DMS79 treated with DMSO at 0.1 percent for 48 hours (cell line): ENCODE data around the gene CARMIL3.
"Not testable (repeated sequence)": the region's sequence is repeated elsewhere in the genome, so short reads cannot be mapped to it uniquely, and the experiment has no call there.

Source experiments
- DNase-seq: peaks from one replicate; lab custom pipeline; 2025; lab: John Stamatoyannopoulos, UW

Gene CARMIL3

GRCh38 chr14:24051789-24052655 lies at the start of gene CARMIL3:
Gene CARMIL3 (plus strand): TSS chr14:24052009. CDS start chr14:24052154, 145 bp downstream.
- peak; percentile 63 for DNase-seq

GRCh38 chr14:24006471-24006816 lies 45.4 kb upstream of the CARMIL3 start:
- DNase-seq: peak; percentile 58

GRCh38 chr14:24006817-24007652 lies 44.8 kb upstream of the CARMIL3 start:
- peak; percentile 58 for DNase-seq

GRCh38 chr14:24011051-24011450 lies 40.8 kb upstream of the CARMIL3 start:
- DNase-seq: no peak

- DNase-seq: not testable (repeated sequence)
Measured at GRCh38 chr14:24012726-24013273, 39.0 kb upstream of the CARMIL3 start.

- DNase-seq: peak; percentile 76
Measured at GRCh38 chr14:24013654-24014514, 37.9 kb upstream of the CARMIL3 start.

- not testable (repeated sequence) for DNase-seq
Measured at GRCh38 chr14:24015745-24016144, 36.1 kb upstream of the CARMIL3 start.

- DNase-seq: not testable (repeated sequence)
Measured at GRCh38 chr14:24018978-24019377, 32.8 kb upstream of the CARMIL3 start.

- DNase-seq: not testable (repeated sequence)
Measured at GRCh38 chr14:24019944-24020343, 31.9 kb upstream of the CARMIL3 start.

GRCh38 chr14:24020520-24020919 lies 31.3 kb upstream of the CARMIL3 start:
- not testable (repeated sequence) for DNase-seq

- not testable (repeated sequence) for DNase-seq
Measured at GRCh38 chr14:24024939-24025418, 26.8 kb upstream of the CARMIL3 start.

GRCh38 chr14:24029687-24030086 lies 22.1 kb upstream of the CARMIL3 start:
- not testable (repeated sequence) for DNase-seq

- DNase-seq: not testable (repeated sequence)
Measured at GRCh38 chr14:24031331-24031730, 20.5 kb upstream of the CARMIL3 start.

- no peak for DNase-seq
Measured at GRCh38 chr14:24032727-24033418, 18.9 kb upstream of the CARMIL3 start.

GRCh38 chr14:24035769-24036168 lies 16.0 kb upstream of the CARMIL3 start:
- DNase-seq: peak; percentile 31

- peak; percentile 86 for DNase-seq
Measured at GRCh38 chr14:24036169-24036962, 15.4 kb upstream of the CARMIL3 start.

- not testable (repeated sequence) for DNase-seq
Measured at GRCh38 chr14:24036963-24037657, 14.7 kb upstream of the CARMIL3 start.

- no peak for DNase-seq
Measured at GRCh38 chr14:24037658-24038037, 14.2 kb upstream of the CARMIL3 start.

- no peak for DNase-seq
Measured at GRCh38 chr14:24038686-24039085, 13.1 kb upstream of the CARMIL3 start.
